DND-41 (cell line): Measurements from ENCODE around the gene KLF13.
A peak's percentile ranks its signal among the peaks of the same experiment; 100 is the strongest.

Experiments used
- ATAC-seq: fragments of 200-7000 bp; cut with Tn5 transposase; 3 replicates; pipeline ENCODE4 v1.9.1; 2021; ENCODE audit warnings: low read depth; ENCODE audit not compliant: insufficient read depth
- DNase-seq: peaks from one replicate; pipeline ENCODE4 v3.0.0-alpha.2; 2020
- H2AFZ ChIP-seq: 2 replicates; pipeline ENCODE4 v1.6.0; 2012; ENCODE audit warnings: low read depth, low read length
- H3K27ac ChIP-seq: 2 replicates; pipeline ENCODE4 v1.5.1; 2012; ENCODE audit warnings: low read length, inconsistent platforms
- H3K27me3 ChIP-seq: fragments of 200-600 bp; sonication (generic); 2 replicates; pipeline ENCODE4 v1.6.0; 2012; ENCODE audit warnings: low read length, mild to moderate bottlenecking, inconsistent platforms; ENCODE audit not compliant: insufficient read depth, poor library complexity
- H3K36me3 ChIP-seq: 2 replicates; pipeline ENCODE4 v1.5.1; 2012; ENCODE audit warnings: low read length, inconsistent platforms; ENCODE audit not compliant: insufficient read depth
- H3K4me1 ChIP-seq: 2 replicates; pipeline ENCODE4 v1.5.1; 2012; ENCODE audit warnings: mild to moderate bottlenecking, low read length; ENCODE audit not compliant: insufficient read depth
- H3K4me2 ChIP-seq: 2 replicates; pipeline ENCODE4 v1.6.0; 2012; ENCODE audit warnings: mild to moderate bottlenecking, moderate library complexity, low read length, inconsistent platforms; ENCODE audit not compliant: insufficient read depth
- H3K4me3 ChIP-seq, 2 experiments: fragments of 200-600 bp in 1 of 2; shearing (Covaris generic) in 1 of 2; 2 replicates each; pipeline ENCODE4 v1.5.1; 2012 to 2016; ENCODE audit warnings: inconsistent platforms in 2 of 2, low read length in 2 of 2, mild to moderate bottlenecking in 2 of 2, low read depth in 1 of 2, moderate library complexity in 1 of 2
- H3K79me2 ChIP-seq: 2 replicates; pipeline ENCODE4 v1.6.0; 2012; ENCODE audit warnings: low read length, inconsistent platforms; ENCODE audit not compliant: insufficient read depth
- H3K9ac ChIP-seq: 2 replicates; pipeline ENCODE4 v1.6.0; 2012; ENCODE audit warnings: low read depth, mild to moderate bottlenecking, inconsistent platforms, low read length, moderate library complexity
- H3K9me3 ChIP-seq: 2 replicates; pipeline ENCODE4 v1.5.1; 2012; ENCODE audit warnings: low read length, moderate library complexity, mild to moderate bottlenecking, inconsistent platforms; ENCODE audit not compliant: insufficient read depth, severe bottlenecking
- H4K20me1 ChIP-seq: 2 replicates; pipeline ENCODE4 v1.6.0; 2012; ENCODE audit warnings: low read length; ENCODE audit not compliant: insufficient read depth
- CTCF ChIP-seq: IDR thresholded peaks from 2 replicates; pipeline ENCODE4 v1.5.1; 2012; ENCODE audit warnings: borderline replicate concordance, low read length, moderate library complexity, mild to moderate bottlenecking; ENCODE audit not compliant: poor library complexity, severe bottlenecking; ENCODE audit errors: extremely low read depth
- EZH2 ChIP-seq: IDR thresholded peaks from 3 replicates; pipeline ENCODE4 v1.6.1; 2012; ENCODE audit warnings: borderline replicate concordance, low read depth, mild to moderate bottlenecking, moderate library complexity, low read length, inconsistent platforms; ENCODE audit not compliant: severe bottlenecking

Gene KLF13

GRCh38 chr15:31373096-31373865 lies 46.6 kb downstream of the KLF13 start:
- peaks cover 88% of the 10 kb centered on the region for H3K79me2 ChIP-seq

GRCh38 chr15:31373970-31374369 lies 47.3 kb downstream of the KLF13 start:
- H3K4me2 ChIP-seq = no peak overlapping the region
- no peak overlapping the region for H3K9ac ChIP-seq
- TF ChIP-seq CTCF = no peak
- no peak for TF ChIP-seq EZH2
- H3K36me3 ChIP-seq = peaks cover 80% of the 10 kb centered on the region
- no peak overlapping the region for H3K4me3 ChIP-seq
- peak overlapping the region; percentile 44; the same call in 1 of the 2 replicates for H3K27ac ChIP-seq
- DNase-seq (no peak), ATAC-seq (no peak)
- H3K79me2 ChIP-seq = peaks cover 82% of the 10 kb centered on the region
- H2AFZ ChIP-seq = no peak overlapping the region
- H3K9me3 ChIP-seq = no peaks in the 10 kb centered on the region
- H3K27me3 ChIP-seq = no peaks in the 10 kb centered on the region
- H3K4me1 ChIP-seq = no peaks in the 10 kb centered on the region
- peaks cover 82% of the 10 kb centered on the region for H4K20me1 ChIP-seq

More at GRCh38 chr15:31373096-31373865, 46.6 kb downstream of the KLF13 start:
- no peak for TF ChIP-seq CTCF
- TF ChIP-seq EZH2 = no peak
- H3K27ac ChIP-seq = no peak overlapping the region
- H2AFZ ChIP-seq = no peak overlapping the region
- no peak overlapping the region for H3K4me2 ChIP-seq
- DNase-seq (no peak), ATAC-seq (no peak)
- no peak overlapping the region for H3K9ac ChIP-seq
- peaks cover 75% of the 10 kb centered on the region for H4K20me1 ChIP-seq
- peaks cover 75% of the 10 kb centered on the region for H3K36me3 ChIP-seq
- H3K27me3 ChIP-seq = no peaks in the 10 kb centered on the region
- H3K4me1 ChIP-seq = no peaks in the 10 kb centered on the region
- H3K4me3 ChIP-seq = no peak overlapping the region
- H3K9me3 ChIP-seq = no peaks in the 10 kb centered on the region

- no peak overlapping the region for H2AFZ ChIP-seq
- peaks cover 79% of the 10 kb centered on the region for H4K20me1 ChIP-seq
- DNase-seq (no peak), ATAC-seq (no peak)
- no peak overlapping the region for H3K4me2 ChIP-seq
- no peaks in the 10 kb centered on the region for H3K27me3 ChIP-seq
- peaks cover 76% of the 10 kb centered on the region for H3K79me2 ChIP-seq
- no peaks in the 10 kb centered on the region for H3K4me1 ChIP-seq
- H3K36me3 ChIP-seq = peaks cover 83% of the 10 kb centered on the region
- no peak overlapping the region for H3K27ac ChIP-seq
- TF ChIP-seq EZH2 = no peak
- TF ChIP-seq CTCF = no peak
- no peaks in the 10 kb centered on the region for H3K9me3 ChIP-seq
- no peak overlapping the region for H3K4me3 ChIP-seq
- no peak overlapping the region for H3K9ac ChIP-seq
Observed at GRCh38 chr15:31374489-31374888, 47.9 kb downstream of the KLF13 start.
